ENCODE data around the gene INO80C.

Gene INO80C

DNA sequence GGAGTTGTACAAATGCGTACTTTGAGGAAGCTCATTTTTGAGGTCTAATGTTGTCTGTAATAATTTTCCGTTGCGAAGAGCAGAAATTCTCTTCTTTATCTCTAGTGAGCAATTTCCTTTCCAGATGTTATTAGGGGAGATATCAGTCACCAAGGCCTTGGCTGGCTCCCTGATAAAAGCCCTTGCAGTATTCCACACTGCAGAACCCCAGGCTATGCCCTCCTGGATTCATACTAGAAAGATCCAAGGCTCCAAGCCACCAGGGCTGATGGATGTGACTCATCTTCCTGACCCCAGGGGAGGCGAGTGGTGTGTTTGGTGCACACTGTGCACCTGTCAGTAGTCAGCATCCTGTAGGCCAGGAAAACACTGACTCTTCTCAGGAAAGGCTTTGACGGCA, 34.7 kb downstream of the INO80C start:
- TF ChIP-seq, protein P1, sequence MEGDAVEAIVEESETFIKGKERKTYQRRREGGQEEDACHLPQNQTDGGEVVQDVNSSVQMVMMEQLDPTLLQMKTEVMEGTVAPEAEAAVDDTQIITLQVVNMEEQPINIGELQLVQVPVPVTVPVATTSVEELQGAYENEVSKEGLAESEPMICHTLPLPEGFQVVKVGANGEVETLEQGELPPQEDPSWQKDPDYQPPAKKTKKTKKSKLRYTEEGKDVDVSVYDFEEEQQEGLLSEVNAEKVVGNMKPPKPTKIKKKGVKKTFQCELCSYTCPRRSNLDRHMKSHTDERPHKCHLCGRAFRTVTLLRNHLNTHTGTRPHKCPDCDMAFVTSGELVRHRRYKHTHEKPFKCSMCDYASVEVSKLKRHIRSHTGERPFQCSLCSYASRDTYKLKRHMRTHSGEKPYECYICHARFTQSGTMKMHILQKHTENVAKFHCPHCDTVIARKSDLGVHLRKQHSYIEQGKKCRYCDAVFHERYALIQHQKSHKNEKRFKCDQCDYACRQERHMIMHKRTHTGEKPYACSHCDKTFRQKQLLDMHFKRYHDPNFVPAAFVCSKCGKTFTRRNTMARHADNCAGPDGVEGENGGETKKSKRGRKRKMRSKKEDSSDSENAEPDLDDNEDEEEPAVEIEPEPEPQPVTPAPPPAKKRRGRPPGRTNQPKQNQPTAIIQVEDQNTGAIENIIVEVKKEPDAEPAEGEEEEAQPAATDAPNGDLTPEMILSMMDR (conservative IDR thresholded peaks at IDR 0.05; ENCODE audit: low read depth, low read length), result no peak
- H3K4me3 ChIP-seq (ENCODE audit: low read depth, low read length), result no peak overlapping the region
- peak; percentile 57 for DNase-seq (ENCODE audit: low read depth)

DNA sequence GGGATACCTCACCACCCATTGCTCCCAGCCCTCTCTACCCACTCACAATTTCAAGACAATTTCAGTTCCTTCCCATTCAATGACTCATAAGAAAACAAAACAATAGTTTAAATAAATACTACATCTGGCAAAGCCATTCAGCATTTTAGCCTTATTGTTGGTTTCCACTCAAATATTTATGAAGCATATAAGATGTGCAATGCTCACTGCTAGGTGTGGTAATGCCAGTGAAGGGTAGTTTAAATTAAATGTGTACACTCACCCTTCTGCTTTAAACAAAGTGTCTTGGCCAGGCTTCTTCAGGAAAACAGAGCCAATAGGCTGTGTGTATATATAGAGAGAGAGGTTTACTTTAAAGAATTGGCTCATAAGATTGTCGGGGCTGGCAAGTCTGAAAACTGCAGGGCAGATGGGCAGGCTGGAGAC, 37.0 kb downstream of the INO80C start:
- no peak overlapping the region for H3K4me3 ChIP-seq (ENCODE audit: low read depth, low read length)
- TF ChIP-seq, protein P1 (conservative IDR thresholded peaks at IDR 0.05; ENCODE audit: low read depth, low read length), result no peak
- DNase-seq (ENCODE audit: low read depth), result peak; percentile 51

DNA sequence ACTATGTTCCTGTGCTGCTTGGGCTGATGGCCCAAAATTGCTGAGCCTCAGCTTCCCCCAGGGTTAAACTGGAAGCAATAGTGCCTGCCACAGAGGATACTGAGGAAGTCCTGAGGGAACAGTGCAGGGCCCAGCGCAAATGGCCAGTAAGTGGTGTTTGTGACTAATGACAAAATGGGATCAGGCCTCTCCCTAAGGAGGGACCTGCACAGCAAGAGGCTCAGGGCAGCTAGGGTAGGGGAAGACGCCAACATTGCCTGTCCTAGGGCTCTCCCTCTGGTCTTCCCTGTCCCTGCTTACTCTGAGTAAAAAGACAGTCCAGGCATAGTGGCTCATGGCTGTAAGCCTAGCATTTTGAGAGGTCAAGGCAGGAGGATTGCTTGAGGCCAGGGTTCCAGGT, 37.8 kb downstream of the INO80C start:
- H3K4me3 ChIP-seq (ENCODE audit: low read depth, low read length), result no peak overlapping the region
- TF ChIP-seq, protein P1 (conservative IDR thresholded peaks at IDR 0.05; ENCODE audit: low read depth, low read length), result no peak
- no peak for DNase-seq (ENCODE audit: low read depth)

DNA sequence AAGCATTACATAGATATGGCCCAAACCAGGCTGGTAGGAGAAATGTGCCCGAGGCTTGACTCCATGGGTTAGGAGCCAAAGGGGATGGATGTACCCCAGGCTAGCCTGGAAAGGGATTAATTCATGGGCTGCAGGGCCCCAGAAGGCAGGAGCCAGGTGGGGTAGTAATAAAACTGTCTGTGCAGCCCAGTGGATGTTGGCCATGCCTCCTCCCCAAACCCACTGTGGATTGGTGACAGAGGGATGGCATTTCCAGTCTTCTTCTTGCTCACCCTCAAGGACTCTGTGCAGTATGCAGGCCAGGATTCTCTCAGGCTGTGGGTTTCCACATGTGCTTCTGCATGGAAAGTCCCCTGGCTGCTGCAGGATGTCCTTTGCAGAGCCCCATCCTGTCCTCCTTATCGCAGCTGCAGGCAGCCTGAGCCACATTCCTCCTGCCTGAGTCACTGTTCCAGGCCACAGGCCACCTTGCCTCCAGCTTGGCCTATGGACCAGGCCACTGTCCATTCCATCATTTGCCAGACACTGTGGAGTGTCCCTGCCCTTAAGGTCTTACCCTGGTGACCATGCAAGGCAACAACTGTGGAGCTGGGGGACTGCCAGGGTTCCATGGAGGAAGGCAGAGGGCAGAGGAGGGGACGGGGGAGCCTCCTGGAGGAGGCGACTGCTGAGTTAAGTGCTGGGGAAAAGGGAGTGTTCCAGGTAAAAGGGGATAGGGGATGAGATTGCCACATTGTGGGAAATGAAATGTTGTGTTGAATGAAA, 38.9 kb downstream of the INO80C start:
- no peak overlapping the region for H3K4me3 ChIP-seq (ENCODE audit: low read depth, low read length)
- peak; percentile 82 for DNase-seq (ENCODE audit: low read depth)
- TF ChIP-seq, protein P1 (conservative IDR thresholded peaks at IDR 0.05; ENCODE audit: low read depth, low read length), result no peak

DNA sequence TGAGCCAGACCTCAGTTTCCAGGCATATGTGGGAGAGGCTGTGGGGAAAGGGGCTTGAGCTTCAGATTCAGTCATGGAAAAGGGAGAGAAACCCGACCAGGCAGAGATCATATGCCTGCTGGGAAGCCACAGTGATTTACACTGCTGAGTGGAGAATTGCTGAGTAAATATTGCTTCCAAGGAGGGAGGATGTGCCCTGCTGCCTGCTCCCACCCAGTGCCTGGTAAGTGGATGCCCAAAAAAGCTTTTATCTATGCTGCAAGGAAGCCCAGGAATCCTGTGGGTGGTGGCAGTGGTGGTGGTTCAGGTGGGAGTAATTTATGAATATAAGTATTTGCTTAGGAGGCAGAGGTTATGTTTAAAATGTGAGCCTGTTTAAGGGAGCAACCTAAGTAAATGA, 39.5 kb downstream of the INO80C start:
- TF ChIP-seq, protein P1 (conservative IDR thresholded peaks at IDR 0.05; ENCODE audit: low read depth, low read length), result no peak
- no peak overlapping the region for H3K4me3 ChIP-seq (ENCODE audit: low read depth, low read length)
- DNase-seq (ENCODE audit: low read depth), result peak; percentile 48

DNA sequence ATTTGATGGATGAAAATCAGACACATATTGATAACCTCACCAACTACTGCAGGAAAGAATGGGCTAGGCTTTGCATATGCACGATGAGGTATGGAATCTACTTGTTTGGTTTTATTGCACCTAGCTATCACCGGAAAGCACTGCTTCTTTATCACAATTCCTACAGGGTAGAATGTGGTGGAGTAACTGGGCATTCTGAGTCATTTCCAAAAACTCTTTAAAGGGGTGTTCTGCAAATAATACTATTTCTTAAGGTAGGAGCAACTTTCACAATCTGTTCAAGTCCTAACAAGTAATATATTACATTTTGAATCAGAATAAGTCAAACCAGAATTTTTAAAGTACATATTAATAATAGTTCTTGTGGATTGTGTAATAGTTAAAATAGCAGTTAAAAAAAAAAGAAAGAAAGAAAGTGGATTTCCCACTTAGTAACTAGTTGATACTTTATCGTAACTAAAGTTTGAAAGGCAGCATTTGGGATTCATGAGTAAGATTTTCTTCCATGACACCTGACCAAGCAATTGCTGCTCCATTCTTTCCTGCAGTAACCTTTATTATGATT, 40.5 kb downstream of the INO80C start:
- no peak overlapping the region for H3K4me3 ChIP-seq (ENCODE audit: low read depth, low read length)
- no peak for DNase-seq (ENCODE audit: low read depth)
- TF ChIP-seq, protein P1 (conservative IDR thresholded peaks at IDR 0.05; ENCODE audit: low read depth, low read length), result no peak

All from choroid plexus epithelial cell (primary cell).